ENCODE results near the gene COL25A1.

Gene COL25A1

DNA sequence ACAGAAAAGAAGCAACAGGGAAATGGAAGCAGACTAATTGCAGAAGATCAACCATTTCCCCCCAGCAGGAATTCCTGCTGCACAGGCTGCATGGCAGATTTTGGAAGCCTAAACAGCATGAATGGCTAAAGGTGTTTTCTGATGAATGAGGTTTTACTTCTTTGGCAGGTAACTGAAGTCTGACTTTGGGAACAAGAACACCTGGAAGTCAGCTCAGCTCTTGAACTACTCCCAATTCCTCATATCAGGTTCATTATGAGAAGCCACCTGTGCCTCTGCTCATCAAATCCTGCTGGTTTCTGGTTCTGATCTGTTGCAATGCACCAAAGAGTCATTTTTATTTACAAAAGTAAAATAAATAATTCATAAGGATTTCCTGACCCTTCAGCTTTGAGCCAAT, 139.0 kb downstream of the COL25A1 start:
- TF ChIP-seq FOXP2 (optimal IDR thresholded peaks at IDR 0.05; ENCODE audit: control extremely low read depth, extremely low read length, insufficient read depth) (no peak), POLR2AphosphoS5 (IDR thresholded peaks at IDR 0.05; ENCODE audit: borderline replicate concordance, low read depth, low read length) (no peak), EZH2 (IDR thresholded peaks at IDR 0.05) (no peak)

GRCh38 chr4:109162759-109163158, 139.7 kb downstream of the COL25A1 start:
- Histone ChIP-seq H3K9ac (ENCODE audit: insufficient read length) (no peak overlapping the region), H3K27ac (no peak overlapping the region), H3K36me3 (ENCODE audit: insufficient read depth, low read length) (no peaks in the 10 kb centered on the region), H3K4me3 (no peak overlapping the region), H3K9me3 (ENCODE audit: low read depth, low read length) (no peaks in the 10 kb centered on the region)
- no peak for TF ChIP-seq POLR2AphosphoS5 (IDR thresholded peaks at IDR 0.05; ENCODE audit: borderline replicate concordance, low read depth, low read length)
- TF ChIP-seq FOXP2 (optimal IDR thresholded peaks at IDR 0.05; ENCODE audit: control extremely low read depth, extremely low read length, insufficient read depth) = no peak
- no peak for TF ChIP-seq EZH2 (IDR thresholded peaks at IDR 0.05)
- DNase-seq (ENCODE audit: low read depth, low spot score) = no peak

More for the DNA sequence above, 139.0 kb downstream of the COL25A1 start:
- Histone ChIP-seq H3K36me3 (ENCODE audit: insufficient read depth, low read length) (no peaks in the 10 kb centered on the region), H3K27ac (no peak overlapping the region), H3K4me3 (no peak overlapping the region), H3K9me3 (ENCODE audit: low read depth, low read length) (no peaks in the 10 kb centered on the region), H3K9ac (ENCODE audit: insufficient read length) (no peak overlapping the region)
- no peak for DNase-seq (ENCODE audit: low read depth, low spot score)

DNA sequence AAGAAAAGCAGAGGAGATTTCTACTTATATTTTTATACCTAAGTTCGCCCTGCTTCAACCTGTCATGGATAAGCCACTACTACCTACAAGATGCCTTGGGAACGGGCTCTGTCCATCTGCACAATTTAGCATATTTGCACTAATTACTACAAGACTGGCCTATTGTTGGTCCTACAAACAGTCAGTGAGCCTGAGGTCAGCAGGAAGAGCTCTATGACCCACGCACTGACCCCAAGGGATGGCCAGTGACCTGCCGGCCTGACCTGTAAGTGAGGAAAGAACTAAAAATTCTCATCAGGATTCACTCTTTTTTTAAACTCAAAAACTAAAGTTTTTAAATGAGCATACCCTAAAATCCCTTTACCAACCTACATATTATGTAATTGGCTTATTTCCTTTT, 142.0 kb downstream of the COL25A1 start:
- no peak for DNase-seq (ENCODE audit: low read depth, low spot score)
- no peak overlapping the region for H3K4me3 ChIP-seq
- H3K9ac ChIP-seq (ENCODE audit: insufficient read length) = no peak overlapping the region
- TF ChIP-seq POLR2AphosphoS5 (IDR thresholded peaks at IDR 0.05; ENCODE audit: borderline replicate concordance, low read depth, low read length) = no peak
- TF ChIP-seq FOXP2 (optimal IDR thresholded peaks at IDR 0.05; ENCODE audit: control extremely low read depth, extremely low read length, insufficient read depth) = no peak
- TF ChIP-seq EZH2 (IDR thresholded peaks at IDR 0.05) = no peak
- H3K9me3 ChIP-seq (ENCODE audit: low read depth, low read length) = no peaks in the 10 kb centered on the region
- no peak overlapping the region for H3K27ac ChIP-seq
- no peaks in the 10 kb centered on the region for H3K36me3 ChIP-seq (ENCODE audit: insufficient read depth, low read length)

DNA sequence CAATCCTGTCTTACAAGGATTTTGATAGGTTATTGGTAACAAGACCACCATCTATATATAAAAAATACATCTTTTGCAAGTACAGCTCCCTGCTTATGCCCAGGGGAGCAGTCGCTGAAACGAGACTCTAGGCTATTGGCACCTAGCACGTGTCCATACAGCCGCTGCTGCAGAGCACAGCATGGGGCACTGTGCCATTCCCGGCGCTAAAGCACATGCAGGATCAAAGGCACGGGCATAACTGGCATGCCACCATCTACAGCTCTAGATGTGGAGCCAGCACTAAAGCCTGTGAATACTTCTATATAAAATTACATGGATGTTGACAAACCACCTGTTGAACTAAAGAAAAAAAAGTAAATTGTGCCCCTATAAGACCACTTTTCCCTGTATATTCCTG, 144.8 kb downstream of the COL25A1 start:
- H3K9ac ChIP-seq (ENCODE audit: insufficient read length) = no peak overlapping the region
- H3K36me3 ChIP-seq (ENCODE audit: insufficient read depth, low read length) = no peaks in the 10 kb centered on the region
- no peak for DNase-seq (ENCODE audit: low read depth, low spot score)
- no peak overlapping the region for H3K4me3 ChIP-seq
- H3K27ac ChIP-seq = no peak overlapping the region
- TF ChIP-seq EZH2 (IDR thresholded peaks at IDR 0.05) = no peak
- TF ChIP-seq FOXP2 (optimal IDR thresholded peaks at IDR 0.05; ENCODE audit: control extremely low read depth, extremely low read length, insufficient read depth) = no peak
- TF ChIP-seq POLR2AphosphoS5 (IDR thresholded peaks at IDR 0.05; ENCODE audit: borderline replicate concordance, low read depth, low read length) = no peak
- no peaks in the 10 kb centered on the region for H3K9me3 ChIP-seq (ENCODE audit: low read depth, low read length)

- H3K9me3 ChIP-seq (ENCODE audit: low read depth, low read length) = no peaks in the 10 kb centered on the region
- no peak overlapping the region for H3K27ac ChIP-seq
- no peak for TF ChIP-seq EZH2 (IDR thresholded peaks at IDR 0.05)
- no peak for TF ChIP-seq POLR2AphosphoS5 (IDR thresholded peaks at IDR 0.05; ENCODE audit: borderline replicate concordance, low read depth, low read length)
- TF ChIP-seq FOXP2 (optimal IDR thresholded peaks at IDR 0.05; ENCODE audit: control extremely low read depth, extremely low read length, insufficient read depth) = no peak
- H3K4me3 ChIP-seq = no peak overlapping the region
- H3K9ac ChIP-seq (ENCODE audit: insufficient read length) = no peak overlapping the region
- no peak for DNase-seq (ENCODE audit: low read depth, low spot score)
- no peaks in the 10 kb centered on the region for H3K36me3 ChIP-seq (ENCODE audit: insufficient read depth, low read length)
Measured at GRCh38 chr4:109157205-109157604, 145.3 kb downstream of the COL25A1 start.

GRCh38 chr4:109156356-109156755, 146.1 kb downstream of the COL25A1 start:
- no peak for DNase-seq (ENCODE audit: low read depth, low spot score)
- Histone ChIP-seq H3K36me3 (ENCODE audit: insufficient read depth, low read length) (no peaks in the 10 kb centered on the region), H3K4me3 (no peak overlapping the region), H3K9me3 (ENCODE audit: low read depth, low read length) (no peaks in the 10 kb centered on the region), H3K27ac (no peak overlapping the region), H3K9ac (ENCODE audit: insufficient read length) (no peak overlapping the region)
- TF ChIP-seq POLR2AphosphoS5 (IDR thresholded peaks at IDR 0.05; ENCODE audit: borderline replicate concordance, low read depth, low read length) (no peak), EZH2 (IDR thresholded peaks at IDR 0.05) (no peak), FOXP2 (optimal IDR thresholded peaks at IDR 0.05; ENCODE audit: control extremely low read depth, extremely low read length, insufficient read depth) (no peak)

DNA sequence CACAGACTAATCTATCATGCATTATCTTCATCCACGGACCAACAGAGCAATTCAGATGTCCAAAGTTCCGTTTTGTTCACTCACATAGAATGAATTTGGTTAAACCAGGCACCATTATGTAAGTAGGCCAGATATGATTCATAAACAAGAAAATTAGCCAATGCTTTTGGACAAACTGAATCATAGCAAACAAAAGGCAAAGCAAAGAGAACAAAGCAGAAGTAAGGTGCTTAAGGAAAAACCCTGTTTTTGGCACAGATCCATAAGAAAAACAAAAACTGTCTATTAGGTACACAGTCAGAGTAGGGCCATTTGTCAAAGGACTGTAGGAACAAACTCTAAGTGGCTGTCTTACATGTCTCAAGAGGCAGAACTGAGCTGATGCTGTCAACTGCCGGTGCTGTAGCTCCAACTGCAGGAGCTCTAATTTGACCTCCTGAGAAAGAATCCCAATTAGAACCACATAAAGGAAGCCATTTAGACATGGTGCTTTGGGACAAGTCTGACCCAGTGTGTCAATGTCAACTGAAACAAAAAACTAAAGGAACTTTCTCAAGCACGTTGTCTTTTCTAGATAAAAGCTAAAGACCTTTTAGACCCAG, 146.7 kb downstream of the COL25A1 start:
- TF ChIP-seq FOXP2 (optimal IDR thresholded peaks at IDR 0.05; ENCODE audit: control extremely low read depth, extremely low read length, insufficient read depth) = no peak
- TF ChIP-seq POLR2AphosphoS5 (IDR thresholded peaks at IDR 0.05; ENCODE audit: borderline replicate concordance, low read depth, low read length) = no peak
- no peak for TF ChIP-seq EZH2 (IDR thresholded peaks at IDR 0.05)
- H3K4me3 ChIP-seq = no peak overlapping the region
- no peak overlapping the region for H3K27ac ChIP-seq
- no peak overlapping the region for H3K9ac ChIP-seq (ENCODE audit: insufficient read length)
- no peaks in the 10 kb centered on the region for H3K9me3 ChIP-seq (ENCODE audit: low read depth, low read length)
- no peaks in the 10 kb centered on the region for H3K36me3 ChIP-seq (ENCODE audit: insufficient read depth, low read length)
- DNase-seq (ENCODE audit: low read depth, low spot score) = no peak

- Histone ChIP-seq H3K9ac (ENCODE audit: insufficient read length) (no peak overlapping the region), H3K27ac (no peak overlapping the region), H3K36me3 (ENCODE audit: insufficient read depth, low read length) (no peaks in the 10 kb centered on the region), H3K9me3 (ENCODE audit: low read depth, low read length) (no peaks in the 10 kb centered on the region), H3K4me3 (no peak overlapping the region)
- DNase-seq (ENCODE audit: low read depth, low spot score) = no peak
- no peak for TF ChIP-seq POLR2AphosphoS5 (IDR thresholded peaks at IDR 0.05; ENCODE audit: borderline replicate concordance, low read depth, low read length)
- no peak for TF ChIP-seq FOXP2 (optimal IDR thresholded peaks at IDR 0.05; ENCODE audit: control extremely low read depth, extremely low read length, insufficient read depth)
- TF ChIP-seq EZH2 (IDR thresholded peaks at IDR 0.05) = no peak
Measured at GRCh38 chr4:109155084-109155483, 147.4 kb downstream of the COL25A1 start.

DNA sequence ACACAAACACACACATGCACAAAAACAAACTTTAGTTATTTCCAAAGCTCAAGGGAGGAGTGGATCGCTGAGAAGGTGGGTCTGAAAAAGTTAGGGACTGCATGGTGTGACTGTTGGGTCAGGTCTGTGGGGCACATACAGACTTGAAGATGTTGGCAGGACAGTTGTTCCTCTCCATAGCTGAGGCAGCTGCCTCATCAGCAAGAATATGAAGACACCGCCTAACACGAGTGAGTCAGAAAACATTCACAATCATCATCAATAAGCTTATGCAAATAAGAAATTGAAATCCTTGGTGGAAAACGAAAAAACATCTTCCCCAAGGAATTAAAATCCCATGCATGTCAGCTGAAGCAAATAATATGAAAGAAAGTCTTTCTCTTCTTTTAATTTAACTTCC, 148.0 kb downstream of the COL25A1 start:
- DNase-seq (ENCODE audit: low read depth, low spot score) = no peak
- H3K9ac ChIP-seq (ENCODE audit: insufficient read length) = no peak overlapping the region
- H3K4me3 ChIP-seq = no peak overlapping the region
- no peaks in the 10 kb centered on the region for H3K9me3 ChIP-seq (ENCODE audit: low read depth, low read length)
- H3K36me3 ChIP-seq (ENCODE audit: insufficient read depth, low read length) = no peaks in the 10 kb centered on the region
- no peak overlapping the region for H3K27ac ChIP-seq
- TF ChIP-seq EZH2 (IDR thresholded peaks at IDR 0.05) (no peak), POLR2AphosphoS5 (IDR thresholded peaks at IDR 0.05; ENCODE audit: borderline replicate concordance, low read depth, low read length) (no peak), FOXP2 (optimal IDR thresholded peaks at IDR 0.05; ENCODE audit: control extremely low read depth, extremely low read length, insufficient read depth) (no peak)
